Gastrocnemius medialis (tissue), 4 donors: Measurements from ENCODE around the gene KASH5.

Experiments
- POLR2A ChIP-seq, 2 donors: fragments of 450-650 bp; IDR thresholded peaks; one replicate each; pipeline ENCODE4 v1.6.1; 2017; ENCODE audit warnings: antibody characterized with exemption in 2 of 2, mild to moderate bottlenecking in 2 of 2, moderate library complexity in 2 of 2
- TF ChIP-seq, protein P1 (sequence below), 5 experiments: fragments of 450-650 bp in 3 of 5; fragments of 200-600 bp in 2 of 5; sonication (generic) in 2 of 5; IDR thresholded peaks in 4 of 5; conservative IDR thresholded peaks in 1 of 5; 1 replicate in 4 of 5; 2 replicates in 1 of 5; pipeline ENCODE4 v1.5.1; 2016 to 2019; ENCODE audit warnings: antibody characterized with exemption in 5 of 5, mild to moderate bottlenecking in 3 of 5, moderate library complexity in 3 of 5

DNA sequence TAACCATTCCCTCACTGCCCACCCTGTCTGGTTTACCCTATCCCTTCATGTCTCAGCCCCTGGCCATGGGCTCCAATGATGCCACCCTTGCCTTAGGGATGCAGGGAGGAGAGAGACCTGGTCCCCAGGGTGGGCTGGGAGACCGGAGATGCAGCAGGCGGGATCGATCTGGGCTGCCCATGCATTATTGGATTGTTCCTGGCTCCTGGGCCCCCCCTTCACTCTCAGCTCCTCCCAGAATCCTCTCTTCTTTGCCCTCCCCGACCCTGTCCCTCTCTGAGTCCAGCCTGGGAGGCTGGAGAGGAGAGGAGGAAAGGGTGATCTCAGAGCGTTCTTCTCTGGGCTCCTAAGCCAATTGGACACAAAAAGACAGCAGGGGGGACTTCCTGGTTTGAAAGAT, 5.8 kb downstream of the KASH5 start:
- TF ChIP-seq, protein P1, sequence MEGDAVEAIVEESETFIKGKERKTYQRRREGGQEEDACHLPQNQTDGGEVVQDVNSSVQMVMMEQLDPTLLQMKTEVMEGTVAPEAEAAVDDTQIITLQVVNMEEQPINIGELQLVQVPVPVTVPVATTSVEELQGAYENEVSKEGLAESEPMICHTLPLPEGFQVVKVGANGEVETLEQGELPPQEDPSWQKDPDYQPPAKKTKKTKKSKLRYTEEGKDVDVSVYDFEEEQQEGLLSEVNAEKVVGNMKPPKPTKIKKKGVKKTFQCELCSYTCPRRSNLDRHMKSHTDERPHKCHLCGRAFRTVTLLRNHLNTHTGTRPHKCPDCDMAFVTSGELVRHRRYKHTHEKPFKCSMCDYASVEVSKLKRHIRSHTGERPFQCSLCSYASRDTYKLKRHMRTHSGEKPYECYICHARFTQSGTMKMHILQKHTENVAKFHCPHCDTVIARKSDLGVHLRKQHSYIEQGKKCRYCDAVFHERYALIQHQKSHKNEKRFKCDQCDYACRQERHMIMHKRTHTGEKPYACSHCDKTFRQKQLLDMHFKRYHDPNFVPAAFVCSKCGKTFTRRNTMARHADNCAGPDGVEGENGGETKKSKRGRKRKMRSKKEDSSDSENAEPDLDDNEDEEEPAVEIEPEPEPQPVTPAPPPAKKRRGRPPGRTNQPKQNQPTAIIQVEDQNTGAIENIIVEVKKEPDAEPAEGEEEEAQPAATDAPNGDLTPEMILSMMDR (IDR thresholded peaks at IDR 0.05 in 4 of 5, conservative IDR thresholded peaks at IDR 0.05 in 1 of 5): no peak
- no peak for TF ChIP-seq POLR2A (IDR thresholded peaks at IDR 0.05)
